SU-DHL-6 (cell line): Measurements from ENCODE around the gene PTGR3.
"Not testable (repeated sequence)": the region's sequence is repeated elsewhere in the genome, so short reads cannot be mapped to it uniquely, and the experiment has no call there.

Source experiments
- EZH2phosphoT487 ChIP-seq: fragments of 200-600 bp; sonication (generic), shearing (Covaris generic); conservative IDR thresholded peaks from 2 replicates; pipeline ENCODE4 v1.6.1; 2018; ENCODE audit warnings: mild to moderate bottlenecking, antibody characterized with exemption, low read length, moderate library complexity, mixed read lengths
- TF ChIP-seq, protein P1 (sequence below): fragments of 200-600 bp; sonication (generic); IDR thresholded peaks from one replicate; pipeline ENCODE4 v1.5.1; 2017; ENCODE audit warnings: antibody characterized with exemption, mild to moderate bottlenecking, low read length, moderate library complexity; ENCODE audit not compliant: insufficient read depth, poor library complexity, severe bottlenecking

DNA sequence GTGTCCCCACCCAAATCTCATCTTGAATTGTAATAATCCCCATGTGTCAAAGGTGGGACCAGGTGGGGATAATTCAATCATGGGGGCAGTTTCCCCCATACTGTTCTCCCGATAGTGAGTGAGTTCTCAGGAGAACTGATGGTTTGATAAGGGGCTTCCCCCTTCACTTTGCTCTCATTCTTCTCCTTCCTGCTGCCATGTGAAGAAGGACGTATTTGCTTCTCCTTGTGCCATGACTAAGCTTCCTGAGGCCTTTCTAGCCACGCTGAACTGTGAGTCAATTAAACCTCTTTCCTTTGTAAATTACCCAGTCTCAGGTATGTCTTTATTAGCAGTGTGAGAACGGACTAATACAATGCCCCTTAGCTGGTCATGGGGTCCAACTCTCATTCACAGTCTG lies 21.2 kb downstream of the PTGR3 start:
- TF ChIP-seq EZH2phosphoT487: not testable (repeated sequence)
- TF ChIP-seq, protein P1, sequence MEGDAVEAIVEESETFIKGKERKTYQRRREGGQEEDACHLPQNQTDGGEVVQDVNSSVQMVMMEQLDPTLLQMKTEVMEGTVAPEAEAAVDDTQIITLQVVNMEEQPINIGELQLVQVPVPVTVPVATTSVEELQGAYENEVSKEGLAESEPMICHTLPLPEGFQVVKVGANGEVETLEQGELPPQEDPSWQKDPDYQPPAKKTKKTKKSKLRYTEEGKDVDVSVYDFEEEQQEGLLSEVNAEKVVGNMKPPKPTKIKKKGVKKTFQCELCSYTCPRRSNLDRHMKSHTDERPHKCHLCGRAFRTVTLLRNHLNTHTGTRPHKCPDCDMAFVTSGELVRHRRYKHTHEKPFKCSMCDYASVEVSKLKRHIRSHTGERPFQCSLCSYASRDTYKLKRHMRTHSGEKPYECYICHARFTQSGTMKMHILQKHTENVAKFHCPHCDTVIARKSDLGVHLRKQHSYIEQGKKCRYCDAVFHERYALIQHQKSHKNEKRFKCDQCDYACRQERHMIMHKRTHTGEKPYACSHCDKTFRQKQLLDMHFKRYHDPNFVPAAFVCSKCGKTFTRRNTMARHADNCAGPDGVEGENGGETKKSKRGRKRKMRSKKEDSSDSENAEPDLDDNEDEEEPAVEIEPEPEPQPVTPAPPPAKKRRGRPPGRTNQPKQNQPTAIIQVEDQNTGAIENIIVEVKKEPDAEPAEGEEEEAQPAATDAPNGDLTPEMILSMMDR: not testable (repeated sequence)
